Peyer's patch (tissue), 4 donors: Measurements from ENCODE around the gene MYOM3.

Experiments
- CTCF ChIP-seq, 6 experiments: fragments of 450-650 bp in 4 of 6; fragments of 200-600 bp in 2 of 6; sonication (generic) in 1 of 6; IDR thresholded peaks; one replicate each; pipeline ENCODE4 v1.5.1; 2017 to 2019; ENCODE audit warnings: antibody characterized with exemption in 6 of 6, mild to moderate bottlenecking in 3 of 6, moderate library complexity in 1 of 6
- POLR2A ChIP-seq, 2 donors: fragments of 450-650 bp; IDR thresholded peaks; one replicate each; pipeline ENCODE4 v1.5.1; 2017; ENCODE audit warnings: antibody characterized with exemption in 2 of 2, mild to moderate bottlenecking in 2 of 2, moderate library complexity in 2 of 2

- TF ChIP-seq CTCF (IDR thresholded peaks at IDR 0.05) (no peak), POLR2A (IDR thresholded peaks at IDR 0.05) (no peak)
Observed at GRCh38 chr1:24084050-24084449, 27.9 kb downstream of the MYOM3 start.
